ENCODE results near the gene XPO4.

The XPO4 gene

DNA sequence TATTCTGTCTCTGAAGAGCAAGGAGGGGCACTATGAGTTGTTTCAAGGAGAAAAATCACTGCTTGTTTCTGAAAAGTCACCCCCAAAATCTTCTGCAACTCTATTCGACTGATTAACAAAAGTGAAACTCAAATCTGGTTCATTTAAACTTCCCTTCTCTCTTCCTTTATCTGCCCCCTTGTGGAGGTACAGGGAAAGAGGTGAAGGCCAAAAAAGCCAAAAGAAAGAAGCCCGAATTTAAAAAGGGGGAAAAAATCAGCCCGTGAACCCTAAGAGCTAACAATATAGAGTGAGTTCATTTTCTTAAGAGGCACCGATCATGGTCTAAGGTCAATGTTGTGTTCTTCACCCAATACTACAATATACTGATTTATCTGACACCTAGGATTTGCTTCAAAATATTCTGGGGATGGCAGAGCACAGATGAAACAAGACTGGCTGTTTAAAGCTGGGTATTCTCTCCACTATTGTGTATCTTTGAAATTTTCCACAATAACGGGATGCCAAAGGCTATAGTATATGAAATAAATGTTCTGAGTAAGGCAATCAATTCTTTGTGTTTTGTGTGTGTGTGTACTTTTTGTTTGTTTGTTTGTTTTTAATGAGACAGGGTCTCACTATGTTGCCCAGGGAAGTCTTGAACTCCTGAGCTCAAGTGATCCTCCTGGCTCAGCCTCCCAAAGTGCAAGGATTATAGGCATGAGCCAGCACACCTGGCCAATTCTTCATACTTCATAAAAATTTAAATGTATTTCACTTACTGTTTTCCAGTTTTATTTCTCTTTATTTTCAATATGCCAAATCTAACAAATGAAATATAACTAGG lies 73.8 kb downstream of the XPO4 start:
- DNase-seq (ENCODE audit: low read depth, low spot score): peak; percentile 17

DNA sequence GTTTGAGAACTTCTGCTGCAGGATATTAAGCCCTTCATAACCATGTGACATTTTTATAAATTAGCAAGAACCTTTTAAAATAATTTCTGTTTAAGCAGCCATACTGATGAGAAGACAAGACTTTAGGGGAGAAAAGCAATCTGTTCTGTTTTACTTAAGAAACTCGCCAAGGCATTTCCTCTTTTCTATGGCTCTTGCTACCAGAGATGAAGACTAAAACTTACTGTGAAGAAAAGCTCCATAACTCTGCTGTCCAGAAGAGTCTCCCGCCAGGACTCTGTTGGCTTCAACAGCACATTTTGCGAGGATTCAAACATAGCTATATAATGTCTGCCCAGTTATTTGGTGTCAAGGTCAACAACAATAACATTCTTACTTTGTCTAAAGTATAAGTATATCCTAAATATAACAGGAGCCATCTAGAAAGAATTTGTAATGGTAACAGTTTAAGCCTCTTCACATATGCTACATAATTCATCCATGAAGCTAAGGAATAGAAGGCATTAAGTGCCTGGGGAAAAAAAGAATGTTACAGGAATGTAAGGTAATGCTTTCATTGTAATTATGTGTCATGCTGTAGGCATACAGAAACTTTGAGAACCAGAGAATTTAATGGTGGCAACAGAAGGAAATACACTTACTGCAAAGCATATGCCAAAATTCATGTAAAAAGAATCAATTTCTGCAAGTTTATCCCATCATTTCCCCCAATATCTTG lies 75.5 kb downstream of the XPO4 start:
- DNase-seq (ENCODE audit: low read depth, low spot score): no peak

DNA sequence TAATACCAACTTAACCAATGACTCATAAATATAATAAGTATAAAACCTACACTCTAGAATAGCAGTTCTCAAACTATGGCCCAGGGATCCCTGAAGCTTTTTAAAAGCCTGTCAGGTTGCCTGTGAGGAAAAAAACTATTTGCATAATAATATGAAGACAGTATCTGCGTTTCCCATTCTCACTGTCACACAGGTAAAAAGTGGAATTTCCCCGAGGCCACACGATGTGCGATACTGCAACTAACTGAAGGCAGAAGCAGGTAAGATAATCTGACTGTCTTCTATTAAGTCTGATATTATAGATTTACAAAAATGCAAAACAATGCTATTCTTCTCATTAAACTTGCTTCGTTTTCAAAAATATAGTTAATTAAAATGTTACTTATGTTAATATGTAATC lies 76.2 kb downstream of the XPO4 start:
- DNase-seq (ENCODE audit: low read depth, low spot score): no peak

DNA sequence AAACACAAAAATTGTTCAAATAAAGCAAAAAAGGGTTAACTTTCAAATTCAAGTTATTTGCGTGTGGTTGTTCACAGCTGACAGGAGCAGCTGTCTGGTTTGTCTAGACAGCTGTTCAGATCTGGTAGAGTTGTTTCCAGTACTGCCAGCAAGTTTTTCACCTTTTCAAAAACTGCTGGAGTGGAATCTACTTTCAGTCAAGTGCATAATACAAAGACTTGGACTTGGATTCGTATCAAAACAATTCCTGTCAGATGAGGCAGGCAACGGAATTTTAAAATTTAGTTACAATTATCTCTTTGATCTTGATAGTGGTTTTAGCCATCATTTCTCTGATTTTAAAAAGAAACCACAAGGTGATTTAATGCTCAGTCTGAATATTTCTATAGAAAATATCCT lies 77.1 kb downstream of the XPO4 start:
- DNase-seq (ENCODE audit: low read depth, low spot score): no peak

DNA sequence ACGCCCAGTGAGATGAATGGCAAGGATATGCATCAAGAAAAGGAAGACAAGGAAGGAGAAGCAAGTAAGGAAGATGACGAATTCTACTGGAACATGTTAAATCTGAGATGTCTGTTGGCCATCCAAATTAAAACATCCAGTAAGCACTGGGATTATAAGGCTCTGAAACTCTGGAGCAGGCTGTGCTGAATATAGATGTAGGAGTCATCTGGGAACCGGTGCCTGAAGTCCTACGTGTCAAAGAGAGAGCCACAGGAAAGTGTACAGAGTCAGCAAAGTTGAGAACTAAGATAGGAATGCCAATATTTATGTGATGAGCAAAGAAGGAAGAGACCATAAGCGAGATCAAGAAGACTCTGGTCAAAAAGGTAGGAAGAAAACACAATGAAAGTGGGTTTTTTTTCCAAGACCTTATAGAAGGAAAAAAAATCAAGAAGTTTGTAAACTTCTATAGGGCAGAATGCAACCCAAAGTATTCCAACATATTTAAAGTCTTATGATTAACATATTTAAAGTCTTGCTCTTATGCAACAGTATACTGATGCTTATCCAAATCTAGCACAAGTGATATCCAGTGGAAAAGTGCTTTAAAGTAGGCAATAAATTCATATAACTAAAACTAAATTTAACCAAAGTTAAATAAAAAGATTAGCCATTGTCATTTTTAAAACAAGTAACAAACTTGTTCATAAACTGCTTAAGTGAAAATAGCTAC lies 77.6 kb downstream of the XPO4 start:
- DNase-seq (ENCODE audit: low read depth, low spot score): no peak

DNA sequence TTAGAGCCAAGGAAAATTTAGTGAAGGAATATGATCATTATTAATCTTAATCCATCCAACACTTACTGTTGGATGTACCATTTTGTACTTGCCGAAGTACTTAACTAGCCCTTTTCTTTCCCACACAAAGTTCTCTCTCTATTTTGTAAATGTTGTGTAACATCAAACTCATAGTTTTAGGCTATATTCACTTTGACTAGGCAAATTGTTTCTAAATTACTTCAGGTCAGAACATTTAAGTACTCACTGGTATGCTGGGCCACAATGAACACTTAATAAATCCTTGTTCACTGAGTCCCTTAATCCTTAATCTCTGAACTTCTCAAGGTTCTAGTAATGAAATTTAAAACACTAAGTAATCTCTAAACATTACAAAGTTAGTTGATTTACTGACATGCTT lies 79.5 kb downstream of the XPO4 start:
- DNase-seq (ENCODE audit: low read depth, low spot score): no peak

DNA sequence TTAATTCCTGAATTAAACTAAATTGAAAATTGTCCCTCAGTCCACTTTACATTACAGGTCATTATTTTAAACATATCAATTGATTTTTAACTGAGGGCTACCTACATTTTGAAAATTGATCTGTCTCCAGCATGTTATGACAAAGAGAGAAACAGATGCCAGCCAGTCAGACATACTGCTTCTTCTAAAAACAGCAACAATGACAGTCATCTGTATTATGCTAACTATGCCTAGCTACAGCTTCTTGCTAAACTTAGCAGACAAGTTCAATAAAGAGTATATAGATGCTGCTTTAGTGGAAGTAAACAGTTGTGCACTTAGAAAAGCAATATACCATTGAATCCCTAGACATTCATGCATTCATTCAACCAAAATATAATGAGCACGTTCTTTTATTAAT lies 80.1 kb downstream of the XPO4 start:
- DNase-seq (ENCODE audit: low read depth, low spot score): no peak

GRCh38 chr13:20819715-20820114 lies 82.8 kb downstream of the XPO4 start:
- DNase-seq (ENCODE audit: low read depth, low spot score): no peak

- no peak for DNase-seq (ENCODE audit: low read depth, low spot score)
Observed at GRCh38 chr13:20815464-20815863, 87.1 kb downstream of the XPO4 start.

DNA sequence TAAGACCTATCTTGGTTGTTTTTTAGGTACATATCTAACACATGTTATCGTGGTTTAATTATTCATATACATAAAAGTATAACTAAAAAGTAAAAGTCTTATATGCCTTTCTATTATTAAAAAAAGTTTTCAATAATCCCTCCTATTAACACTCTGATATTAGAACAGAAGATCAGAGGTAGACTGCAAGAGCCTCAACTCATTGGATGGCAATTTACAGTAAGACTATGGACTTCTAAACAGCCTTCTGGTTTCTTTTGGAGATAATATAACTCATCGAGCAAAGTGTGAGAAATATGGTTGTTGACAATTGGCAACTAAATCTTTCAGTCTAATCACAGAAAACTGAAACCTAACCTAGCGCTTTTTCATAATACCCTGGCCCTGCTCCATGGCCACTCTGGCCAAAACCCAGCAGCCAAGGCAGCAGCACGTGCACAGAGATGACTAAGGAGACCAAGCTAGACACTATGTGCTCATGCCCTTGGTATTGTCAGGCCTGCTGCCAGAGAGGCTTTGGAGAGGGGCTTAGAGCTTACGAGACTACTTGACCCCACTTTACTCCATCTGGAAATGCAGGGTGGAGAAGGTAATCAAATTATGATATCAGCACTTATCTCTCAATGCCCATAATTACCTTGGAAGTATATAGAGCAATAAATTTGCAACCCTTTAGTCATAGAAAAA lies 88.2 kb downstream of the XPO4 start:
- no peak for DNase-seq (ENCODE audit: low read depth, low spot score)

- DNase-seq (ENCODE audit: low read depth, low spot score): no peak
Observed at GRCh38 chr13:20812890-20813289, 89.7 kb downstream of the XPO4 start.

DNA sequence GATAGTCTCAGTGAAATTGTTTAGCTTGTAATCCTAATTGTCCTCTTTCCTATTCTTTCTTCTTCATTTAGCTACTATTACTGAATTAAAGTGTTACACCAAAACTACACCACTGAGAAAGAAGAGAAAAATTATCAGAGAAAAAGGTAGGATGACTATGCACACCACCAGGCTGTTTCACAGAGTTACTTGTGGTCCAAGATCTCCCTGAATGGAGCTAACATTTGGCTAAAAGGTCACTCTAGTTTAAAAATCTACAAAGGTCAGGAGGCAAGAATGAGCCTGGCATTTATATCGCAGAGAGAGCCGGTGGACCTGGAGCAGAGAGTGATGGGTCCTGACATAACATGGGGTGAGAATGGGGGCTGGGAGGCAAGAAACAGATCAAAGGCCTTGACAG lies 91.7 kb downstream of the XPO4 start:
- DNase-seq (ENCODE audit: low read depth, low spot score): no peak

DNA sequence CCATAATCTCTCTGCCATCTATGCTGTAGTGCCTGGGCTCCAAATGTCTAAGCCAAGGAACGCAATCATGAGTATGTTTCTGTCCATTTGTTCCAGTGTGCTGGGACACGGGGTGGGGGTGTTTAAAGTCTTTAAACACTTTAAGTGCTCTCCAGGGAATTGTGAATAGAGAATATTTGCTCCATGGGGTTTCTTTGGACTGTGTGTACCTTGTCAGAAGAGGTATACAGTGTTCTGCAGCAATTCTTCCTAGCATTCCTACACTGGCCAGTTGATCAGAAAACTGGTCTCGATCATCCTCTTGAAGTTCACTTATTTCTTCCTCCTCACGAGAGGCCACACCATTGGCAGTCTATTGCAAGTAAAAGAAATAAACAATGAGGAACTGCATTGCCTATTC lies 93.7 kb downstream of the XPO4 start:
- DNase-seq (ENCODE audit: low read depth, low spot score): no peak

- no peak for DNase-seq (ENCODE audit: low read depth, low spot score)
Observed at GRCh38 chr13:20803180-20803965, 99.2 kb downstream of the XPO4 start.

DNA sequence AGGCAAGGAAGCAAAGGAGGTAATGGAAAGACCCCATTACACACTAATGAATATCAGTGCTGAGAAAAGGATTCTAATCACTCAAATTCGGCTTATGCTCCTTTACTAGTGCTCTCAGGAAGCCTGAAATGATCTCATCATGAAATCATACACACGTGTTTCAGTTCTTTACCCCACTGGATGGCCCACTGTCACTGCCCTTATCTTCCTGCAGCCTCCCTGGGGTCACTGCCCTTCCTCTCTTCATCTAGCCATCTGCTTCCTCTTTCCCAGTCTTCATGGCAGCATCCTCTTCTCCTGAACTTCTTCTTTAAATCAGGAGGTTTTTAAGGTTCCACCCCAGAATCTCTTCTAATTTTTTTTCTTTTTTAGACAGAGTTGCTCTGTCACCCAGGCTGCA lies 100.8 kb downstream of the XPO4 start:
- DNase-seq (ENCODE audit: low read depth, low spot score): no peak

DNA sequence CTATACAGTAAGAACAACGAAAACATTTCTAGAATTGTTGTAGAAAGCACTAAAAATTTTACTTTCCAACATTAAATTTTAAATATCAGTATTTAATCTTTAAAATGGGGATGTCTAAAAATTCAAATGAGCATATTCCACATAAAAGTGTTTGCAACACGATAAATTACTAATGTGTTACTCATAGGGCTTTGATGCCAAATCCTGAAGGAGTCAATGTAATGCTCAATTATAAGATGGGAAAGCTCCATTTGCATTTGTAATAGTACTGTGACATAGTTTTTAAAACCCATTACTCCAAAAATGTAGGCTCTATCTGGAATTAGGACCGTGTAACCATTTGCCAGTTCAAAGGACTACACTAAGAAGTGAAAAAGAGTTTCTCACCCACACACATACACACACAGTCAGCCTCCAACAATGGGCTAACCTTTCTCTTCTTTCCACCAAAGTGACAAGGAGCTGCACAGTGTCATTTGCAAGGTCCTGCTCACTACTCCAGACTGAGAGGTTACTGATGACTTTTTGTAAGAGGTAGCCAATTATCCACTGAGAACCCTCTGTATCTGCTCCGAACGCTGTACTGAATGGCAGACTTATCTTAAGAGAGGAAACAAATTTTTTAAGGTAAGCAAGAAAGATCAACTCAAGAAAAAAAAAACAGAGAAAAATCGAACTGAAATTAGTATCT lies 102.7 kb downstream of the XPO4 start:
- no peak for DNase-seq (ENCODE audit: low read depth, low spot score)

- DNase-seq (ENCODE audit: low read depth, low spot score): no peak
Observed at GRCh38 chr13:20798027-20798426, 104.5 kb downstream of the XPO4 start.

DNA sequence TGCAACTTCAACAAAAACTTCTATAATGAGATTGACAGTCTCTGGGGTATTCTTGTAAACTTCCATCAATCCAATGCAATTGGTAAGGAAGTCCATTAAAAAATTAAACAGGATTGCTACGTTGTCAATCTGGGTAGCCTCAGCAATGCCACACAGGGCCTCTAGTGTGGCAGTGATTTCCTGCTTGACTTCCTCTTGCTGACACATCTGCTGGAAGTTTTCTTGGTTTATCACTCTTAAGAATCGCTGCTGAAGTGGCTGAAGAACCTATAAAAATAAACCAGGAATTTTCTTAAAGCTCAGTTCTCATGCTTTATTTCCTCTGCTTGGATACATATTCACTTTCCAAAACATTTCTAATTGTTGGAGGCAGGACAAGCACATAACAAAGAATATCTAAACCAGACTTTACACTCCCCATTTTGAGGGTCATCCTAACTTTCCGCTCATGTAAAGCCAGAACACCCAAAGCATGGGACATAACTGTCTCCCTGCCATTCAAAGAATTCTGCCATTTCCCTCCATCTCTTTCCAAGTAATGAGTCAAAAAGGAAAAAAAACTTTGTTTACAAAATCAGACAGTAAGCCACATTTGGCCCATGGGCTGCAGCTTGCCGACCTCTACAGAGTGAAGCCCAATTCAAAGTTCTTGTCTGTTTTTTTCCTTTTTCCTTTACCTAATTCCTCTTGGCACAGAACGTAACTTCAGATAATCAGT lies 105.6 kb downstream of the XPO4 start:
- no peak for DNase-seq (ENCODE audit: low read depth, low spot score)

GRCh38 chr13:20789665-20790064 lies 112.9 kb downstream of the XPO4 start:
- DNase-seq (ENCODE audit: low read depth, low spot score): no peak

DNA sequence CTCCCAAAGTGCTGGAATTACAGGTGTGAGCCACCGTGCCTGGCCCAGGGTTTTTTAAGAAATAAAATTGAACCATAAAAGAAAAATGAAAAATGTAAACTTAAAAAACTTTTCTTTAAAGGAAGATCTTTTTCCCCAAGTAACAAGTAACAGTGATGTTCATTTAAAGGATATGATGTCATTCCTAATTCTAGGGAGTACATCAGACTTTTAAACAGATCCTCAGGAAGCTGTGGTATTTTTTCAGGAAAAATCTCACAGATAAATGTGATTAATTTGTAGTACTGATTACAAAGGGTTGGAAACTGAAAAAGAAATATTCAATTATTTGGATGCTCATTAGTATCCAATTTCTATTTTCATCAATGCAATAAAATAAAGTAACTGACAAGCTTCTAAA lies 114.2 kb downstream of the XPO4 start:
- no peak for DNase-seq (ENCODE audit: low read depth, low spot score)
